ENCODE results near the gene TADA2B. TPM values are rescaled to one million over a fixed set of nuclear protein-coding genes. Genes with fewer than 3 reads are reported as not detected.

Gene TADA2B
- total and polyA plus RNA-seq, 2 donors = 8.8 to 15.2 TPM

DNA sequence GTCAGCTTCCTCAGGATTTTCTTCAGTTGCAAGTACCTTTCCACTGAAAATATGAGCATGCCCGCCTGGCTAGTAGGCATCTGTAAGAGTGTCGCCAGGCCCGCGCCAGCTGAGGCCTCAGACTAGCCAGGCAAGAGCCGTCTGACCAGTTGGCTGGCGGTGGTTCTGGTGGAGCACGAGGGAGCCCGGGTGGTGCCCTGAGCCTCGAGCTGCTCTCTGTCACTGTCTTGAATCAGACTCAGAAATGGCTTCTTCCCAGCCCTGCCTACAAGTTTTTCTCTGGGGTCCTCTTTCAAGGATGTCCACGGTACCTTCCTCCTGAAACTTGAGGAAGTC, 12.8 kb downstream of the TADA2B start:
- H3K9me3 ChIP-seq (ENCODE audit: control insufficient read depth in 2 of 2, insufficient read depth in 1 of 2, low read length in 1 of 2) = no peaks in the 10 kb centered on the region
- peaks cover 46 to 49% of the 10 kb centered on the region in 2 donors for H3K36me3 ChIP-seq (ENCODE audit: control insufficient read depth in 2 of 2, insufficient read depth in 2 of 2, low read length in 1 of 2)
- H3K27ac ChIP-seq (ENCODE audit: low read depth in 1 of 2, low read length in 1 of 2) = no peak overlapping the region
- WGBS = 98% methylated on average over 10 of the region's 10 CpGs
- no peak overlapping the region for H3K4me3 ChIP-seq (ENCODE audit: low read length in 2 of 2)
- DNase-seq (ENCODE audit: low read depth in 6 of 9, low spot score in 9 of 9) = no peak
- H3K27me3 ChIP-seq (ENCODE audit: control insufficient read depth in 2 of 2, insufficient read depth in 1 of 2, low read length in 1 of 2) = no peaks in the 10 kb centered on the region
- peaks cover 7 to 17% of the 10 kb centered on the region in 2 donors for H3K4me1 ChIP-seq (ENCODE audit: control insufficient read depth in 2 of 2, insufficient read depth in 2 of 2, low read length in 2 of 2)

DNA sequence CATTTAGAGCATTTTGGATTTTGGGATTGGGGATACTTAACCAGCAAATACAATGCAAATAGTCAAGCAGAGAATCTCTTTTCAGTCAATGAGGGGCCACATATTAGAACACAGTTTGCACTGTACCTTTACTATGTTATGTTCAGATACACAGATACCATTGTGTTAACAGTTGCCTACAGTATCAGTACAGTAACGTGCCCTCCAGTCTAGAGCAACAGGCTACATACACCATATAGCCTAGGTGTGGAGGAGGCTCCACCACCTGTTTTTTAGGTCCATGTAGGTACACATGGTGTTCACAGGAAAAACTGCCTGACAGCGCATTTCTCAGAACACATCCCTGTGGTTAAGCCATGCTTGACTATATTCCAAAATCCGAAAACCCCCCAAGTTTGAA, 15.6 kb downstream of the TADA2B start:
- H3K4me1 ChIP-seq (ENCODE audit: control insufficient read depth in 2 of 2, insufficient read depth in 2 of 2, low read length in 2 of 2) = no peaks in the 10 kb centered on the region
- no peaks in the 10 kb centered on the region for H3K27me3 ChIP-seq (ENCODE audit: control insufficient read depth in 2 of 2, insufficient read depth in 1 of 2, low read length in 1 of 2)
- over 99% methylated on average over 3 of the region's 3 CpGs for WGBS
- no peak for DNase-seq (ENCODE audit: low read depth in 6 of 9, low spot score in 9 of 9)
- H3K4me3 ChIP-seq (ENCODE audit: low read length in 2 of 2) = no peak overlapping the region
- H3K36me3 ChIP-seq (ENCODE audit: control insufficient read depth in 2 of 2, insufficient read depth in 2 of 2, low read length in 1 of 2) = peaks cover 56 to 68% of the 10 kb centered on the region in 2 donors
- H3K9me3 ChIP-seq (ENCODE audit: control insufficient read depth in 2 of 2, insufficient read depth in 1 of 2, low read length in 1 of 2) = no peaks in the 10 kb centered on the region
- no peak overlapping the region for H3K27ac ChIP-seq (ENCODE audit: low read depth in 1 of 2, low read length in 1 of 2)

DNA sequence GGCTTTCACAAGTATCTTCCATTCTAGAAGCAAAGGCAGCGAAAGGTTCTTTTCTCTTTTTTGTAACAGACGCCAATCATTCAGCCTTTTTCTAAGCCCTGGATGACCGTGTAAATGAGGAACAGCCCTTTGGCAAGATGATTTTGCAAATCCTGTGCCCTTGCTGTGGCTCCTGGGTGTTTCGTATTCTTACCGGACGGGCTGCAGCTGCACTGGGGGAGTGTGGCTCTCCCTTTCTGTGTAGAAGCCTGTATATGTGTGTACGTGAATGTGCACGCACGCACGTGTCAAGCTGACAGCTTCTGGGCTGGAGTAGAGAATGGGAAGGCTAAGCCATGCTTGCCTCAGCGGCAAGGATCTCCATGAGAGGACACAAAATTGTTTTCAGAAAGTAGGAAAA, 16.5 kb downstream of the TADA2B start:
- no peaks in the 10 kb centered on the region for H3K4me1 ChIP-seq (ENCODE audit: control insufficient read depth in 2 of 2, insufficient read depth in 2 of 2, low read length in 2 of 2)
- no peak overlapping the region for H3K27ac ChIP-seq (ENCODE audit: low read depth in 1 of 2, low read length in 1 of 2)
- H3K4me3 ChIP-seq (ENCODE audit: low read length in 2 of 2) = no peak overlapping the region
- H3K9me3 ChIP-seq (ENCODE audit: control insufficient read depth in 2 of 2, insufficient read depth in 1 of 2, low read length in 1 of 2) = no peaks in the 10 kb centered on the region
- DNase-seq (ENCODE audit: low read depth in 6 of 9, low spot score in 9 of 9) = no peak
- WGBS = 94% methylated on average over 11 of the region's 11 CpGs
- H3K27me3 ChIP-seq (ENCODE audit: control insufficient read depth in 2 of 2, insufficient read depth in 1 of 2, low read length in 1 of 2) = no peaks in the 10 kb centered on the region
- peaks cover 50 to 66% of the 10 kb centered on the region in 2 donors for H3K36me3 ChIP-seq (ENCODE audit: control insufficient read depth in 2 of 2, insufficient read depth in 2 of 2, low read length in 1 of 2)

DNA sequence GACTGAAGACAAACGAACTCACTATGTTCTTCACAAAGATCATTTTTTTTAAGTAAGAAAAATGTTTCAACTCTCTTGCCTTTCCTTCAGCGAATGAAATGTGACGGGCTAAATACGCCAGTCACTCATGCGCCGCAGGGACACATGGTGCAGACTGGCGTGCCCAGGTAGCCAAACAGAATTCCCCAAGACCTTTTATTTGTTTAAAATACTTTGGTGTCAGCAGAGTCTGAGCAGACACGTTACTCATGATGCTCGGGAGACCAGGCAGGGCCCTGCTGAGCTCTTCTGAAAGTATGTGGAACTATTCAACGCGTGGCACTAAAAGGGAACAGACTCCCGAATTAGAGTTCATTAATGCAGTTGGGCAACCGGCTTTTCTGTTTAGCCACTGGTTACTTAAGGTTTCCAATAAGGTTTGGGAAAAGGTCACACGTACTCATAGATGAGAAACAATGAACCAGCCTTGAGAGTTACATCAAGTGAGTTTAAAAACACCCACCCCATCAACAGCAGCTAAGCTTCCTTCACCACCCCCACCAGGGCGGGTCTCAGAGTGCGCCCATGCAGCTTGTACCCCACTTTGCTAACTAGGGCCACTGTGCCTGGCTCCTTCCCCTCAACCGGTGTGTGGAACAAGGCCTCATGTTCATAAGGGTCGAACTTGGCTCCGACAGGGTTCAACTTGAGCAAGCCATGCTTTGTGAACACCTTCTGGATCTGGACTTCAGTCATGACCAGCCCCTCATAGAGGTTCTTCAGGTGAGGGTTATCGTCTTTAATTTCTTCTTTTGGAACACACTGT, 17.4 kb downstream of the TADA2B start:
- WGBS = 97% methylated on average over 20 of the region's 20 CpGs
- Histone ChIP-seq H3K27ac (ENCODE audit: low read depth in 1 of 2, low read length in 1 of 2) (no peak overlapping the region), H3K4me1 (ENCODE audit: control insufficient read depth in 2 of 2, insufficient read depth in 2 of 2, low read length in 2 of 2) (no peaks in the 10 kb centered on the region), H3K27me3 (ENCODE audit: control insufficient read depth in 2 of 2, insufficient read depth in 1 of 2, low read length in 1 of 2) (no peaks in the 10 kb centered on the region), H3K4me3 (ENCODE audit: low read length in 2 of 2) (no peak overlapping the region), H3K9me3 (ENCODE audit: control insufficient read depth in 2 of 2, insufficient read depth in 1 of 2, low read length in 1 of 2) (no peaks in the 10 kb centered on the region), H3K36me3 (ENCODE audit: control insufficient read depth in 2 of 2, insufficient read depth in 2 of 2, low read length in 1 of 2) (peaks cover 42 to 63% of the 10 kb centered on the region in 2 donors)
- DNase-seq (ENCODE audit: low read depth in 6 of 9, low spot score in 9 of 9) = no peak

DNA sequence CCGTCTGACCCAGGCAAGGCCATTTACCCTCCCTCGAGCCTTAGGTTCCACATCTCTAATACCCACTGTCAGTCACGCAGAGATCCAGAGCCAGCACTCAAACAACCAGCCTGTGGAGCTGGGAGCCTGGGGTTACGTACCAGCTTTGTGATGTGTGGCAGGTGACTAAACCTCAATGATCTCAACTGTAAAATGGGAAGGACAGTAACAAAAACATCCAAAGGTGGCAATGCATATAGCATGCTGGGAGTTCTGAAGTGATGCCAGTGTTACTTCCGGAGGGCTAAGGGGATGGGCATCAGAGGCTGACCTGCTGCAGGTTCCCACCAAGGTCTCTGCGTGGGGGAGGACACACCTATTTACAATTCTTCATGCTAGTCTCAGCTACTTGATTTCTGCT, 18.6 kb downstream of the TADA2B start:
- Histone ChIP-seq H3K36me3 (ENCODE audit: control insufficient read depth in 2 of 2, insufficient read depth in 2 of 2, low read length in 1 of 2) (peaks cover 34 to 56% of the 10 kb centered on the region in 2 donors), H3K4me1 (ENCODE audit: control insufficient read depth in 2 of 2, insufficient read depth in 2 of 2, low read length in 2 of 2) (peaks cover 4 to 5% of the 10 kb centered on the region in 2 donors), H3K4me3 (ENCODE audit: low read length in 2 of 2) (no peak overlapping the region), H3K27ac (ENCODE audit: low read depth in 1 of 2, low read length in 1 of 2) (no peak overlapping the region), H3K27me3 (ENCODE audit: control insufficient read depth in 2 of 2, insufficient read depth in 1 of 2, low read length in 1 of 2) (no peaks in the 10 kb centered on the region), H3K9me3 (ENCODE audit: control insufficient read depth in 2 of 2, insufficient read depth in 1 of 2, low read length in 1 of 2) (no peaks in the 10 kb centered on the region)
- no peak for DNase-seq (ENCODE audit: low read depth in 6 of 9, low spot score in 9 of 9)
- WGBS = 98% methylated on average over 6 of the region's 6 CpGs

DNA sequence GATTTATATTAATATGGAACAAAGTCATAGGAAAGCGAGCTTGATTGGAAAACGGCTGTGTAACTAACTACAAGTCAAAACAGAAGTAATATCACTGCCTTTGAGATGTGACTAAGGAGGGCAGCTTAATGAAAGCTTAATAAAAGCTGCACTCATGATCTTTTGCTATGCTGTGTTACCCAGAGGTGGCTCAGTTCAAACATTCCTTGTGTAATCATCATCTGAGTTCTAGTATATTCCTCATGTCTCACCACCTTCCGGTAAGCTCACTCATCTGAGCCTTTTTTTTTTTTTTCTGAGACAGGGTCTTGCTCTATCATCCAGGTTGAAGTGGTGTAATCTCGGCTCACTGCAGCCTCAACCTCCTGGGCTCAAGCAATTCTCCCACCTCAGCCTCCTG, 19.6 kb downstream of the TADA2B start:
- H3K4me3 ChIP-seq (ENCODE audit: low read length in 2 of 2) = no peak overlapping the region
- no peaks in the 10 kb centered on the region for H3K9me3 ChIP-seq (ENCODE audit: control insufficient read depth in 2 of 2, insufficient read depth in 1 of 2, low read length in 1 of 2)
- DNase-seq (ENCODE audit: low read depth in 6 of 9, low spot score in 9 of 9) = no peak
- no peaks in the 10 kb centered on the region for H3K27me3 ChIP-seq (ENCODE audit: control insufficient read depth in 2 of 2, insufficient read depth in 1 of 2, low read length in 1 of 2)
- no peak overlapping the region for H3K27ac ChIP-seq (ENCODE audit: low read depth in 1 of 2, low read length in 1 of 2)
- 99% methylated on average over 4 of the region's 4 CpGs for WGBS
- H3K4me1 ChIP-seq (ENCODE audit: control insufficient read depth in 2 of 2, insufficient read depth in 2 of 2, low read length in 2 of 2) = peaks cover 9 to 11% of the 10 kb centered on the region in 2 donors
- H3K36me3 ChIP-seq (ENCODE audit: control insufficient read depth in 2 of 2, insufficient read depth in 2 of 2, low read length in 1 of 2) = peaks cover 34 to 55% of the 10 kb centered on the region in 2 donors

DNA sequence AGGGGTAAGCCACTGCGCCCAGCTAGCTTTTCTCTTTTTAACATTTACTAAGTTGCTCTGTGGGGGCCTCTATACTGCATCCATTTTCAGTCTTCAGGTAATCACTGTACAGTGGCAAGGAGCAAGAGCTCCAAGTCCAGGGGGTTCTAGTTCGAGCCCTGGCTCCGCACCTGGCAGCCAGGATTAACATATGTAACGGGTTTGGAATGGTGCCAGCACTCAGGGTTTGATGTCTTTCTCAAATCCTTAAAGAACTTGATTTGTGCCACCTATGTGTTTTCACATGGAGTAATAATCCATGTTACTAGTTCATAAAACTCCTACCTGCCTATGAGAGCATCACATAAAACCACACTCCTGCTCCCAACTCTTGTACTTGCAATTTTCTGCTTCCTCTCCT, 20.2 kb downstream of the TADA2B start:
- DNase-seq (ENCODE audit: low read depth in 6 of 9, low spot score in 9 of 9) = no peak
- no peaks in the 10 kb centered on the region for H3K27me3 ChIP-seq (ENCODE audit: control insufficient read depth in 2 of 2, insufficient read depth in 1 of 2, low read length in 1 of 2)
- no peaks in the 10 kb centered on the region for H3K9me3 ChIP-seq (ENCODE audit: control insufficient read depth in 2 of 2, insufficient read depth in 1 of 2, low read length in 1 of 2)
- H3K27ac ChIP-seq (ENCODE audit: low read depth in 1 of 2, low read length in 1 of 2) = no peak overlapping the region
- H3K4me1 ChIP-seq (ENCODE audit: control insufficient read depth in 2 of 2, insufficient read depth in 2 of 2, low read length in 2 of 2) = peaks cover 9 to 11% of the 10 kb centered on the region in 2 donors
- peaks cover 34 to 55% of the 10 kb centered on the region in 2 donors for H3K36me3 ChIP-seq (ENCODE audit: control insufficient read depth in 2 of 2, insufficient read depth in 2 of 2, low read length in 1 of 2)
- no peak overlapping the region for H3K4me3 ChIP-seq (ENCODE audit: low read length in 2 of 2)
- 95% methylated on average over 4 of the region's 4 CpGs for WGBS

DNA sequence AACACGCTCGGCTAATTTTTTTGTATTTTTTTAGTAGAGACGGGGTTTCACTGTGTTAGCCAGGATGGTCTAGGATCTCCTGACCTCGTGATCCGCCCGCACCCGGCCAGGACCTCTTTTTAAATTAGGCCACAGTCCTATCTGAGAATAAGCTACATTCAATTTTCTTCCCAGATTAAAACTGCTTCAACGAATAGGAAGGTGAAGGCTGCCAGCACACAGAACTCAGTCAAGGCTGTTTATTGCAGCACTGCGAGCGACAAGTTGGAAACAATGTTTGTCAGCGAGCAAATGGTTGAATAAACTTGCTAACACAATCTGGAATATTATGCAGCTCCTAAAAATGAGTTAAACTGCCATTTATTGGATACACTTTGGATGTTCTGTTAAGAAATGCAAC, 22.8 kb downstream of the TADA2B start:
- Histone ChIP-seq H3K4me1 (ENCODE audit: control insufficient read depth in 2 of 2, insufficient read depth in 2 of 2, low read length in 2 of 2) (peaks cover 16 to 22% of the 10 kb centered on the region in 2 donors), H3K27me3 (ENCODE audit: control insufficient read depth in 2 of 2, insufficient read depth in 1 of 2, low read length in 1 of 2) (peaks cover 2 to 7% of the 10 kb centered on the region in 2 donors), H3K27ac (ENCODE audit: low read depth in 1 of 2, low read length in 1 of 2) (no peak overlapping the region), H3K9me3 (ENCODE audit: control insufficient read depth in 2 of 2, insufficient read depth in 1 of 2, low read length in 1 of 2) (no peaks in the 10 kb centered on the region), H3K4me3 (ENCODE audit: low read length in 2 of 2) (no peak overlapping the region), H3K36me3 (ENCODE audit: control insufficient read depth in 2 of 2, insufficient read depth in 2 of 2, low read length in 1 of 2) (peaks cover 26 to 38% of the 10 kb centered on the region in 2 donors)
- no peak for DNase-seq (ENCODE audit: low read depth in 6 of 9, low spot score in 9 of 9)
- WGBS = 99% methylated on average over 11 of the region's 11 CpGs

DNA sequence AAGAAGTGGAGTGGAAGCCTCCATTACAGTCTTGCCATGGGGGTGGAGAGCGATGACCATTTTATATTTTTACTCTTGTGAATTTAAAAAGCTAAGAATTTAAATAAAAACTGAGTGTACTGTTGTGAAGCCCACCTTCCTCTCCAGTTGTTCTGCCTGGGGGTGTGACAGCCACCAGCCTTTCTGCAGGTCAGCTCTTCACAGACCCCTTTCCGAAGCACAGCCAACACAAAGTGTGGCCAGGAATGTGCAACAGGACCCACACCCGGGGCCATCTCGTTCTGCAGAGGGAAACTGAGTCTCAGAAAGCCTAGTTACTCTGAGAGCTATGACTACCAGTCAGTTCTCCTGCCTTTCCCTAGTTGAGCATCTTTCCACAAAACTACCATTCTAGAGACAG, 23.3 kb downstream of the TADA2B start:
- no peak overlapping the region for H3K4me3 ChIP-seq (ENCODE audit: low read length in 2 of 2)
- no peak overlapping the region for H3K27ac ChIP-seq (ENCODE audit: low read depth in 1 of 2, low read length in 1 of 2)
- no peaks in the 10 kb centered on the region for H3K9me3 ChIP-seq (ENCODE audit: control insufficient read depth in 2 of 2, insufficient read depth in 1 of 2, low read length in 1 of 2)
- peaks cover 2 to 12% of the 10 kb centered on the region in 2 donors for H3K27me3 ChIP-seq (ENCODE audit: control insufficient read depth in 2 of 2, insufficient read depth in 1 of 2, low read length in 1 of 2)
- H3K4me1 ChIP-seq (ENCODE audit: control insufficient read depth in 2 of 2, insufficient read depth in 2 of 2, low read length in 2 of 2) = peaks cover 16 to 22% of the 10 kb centered on the region in 2 donors
- H3K36me3 ChIP-seq (ENCODE audit: control insufficient read depth in 2 of 2, insufficient read depth in 2 of 2, low read length in 1 of 2) = peaks cover 21 to 33% of the 10 kb centered on the region in 2 donors
- 95% methylated on average over 4 of the region's 4 CpGs for WGBS
- no peak for DNase-seq (ENCODE audit: low read depth in 6 of 9, low spot score in 9 of 9)
